Esophagus muscularis mucosa (tissue), 2 donors: ENCODE results near the gene KDM6A.

Source experiments
- EP300 ChIP-seq: sonication (generic); formaldehyde crosslinking; IDR thresholded peaks from one replicate; pipeline ENCODE4 v1.6.1; 2017; ENCODE audit warnings: antibody characterized with exemption
- POLR2A ChIP-seq: fragments of 450-650 bp; IDR thresholded peaks from one replicate; pipeline ENCODE4 v1.6.1; 2017; ENCODE audit warnings: antibody characterized with exemption, moderate library complexity, mild to moderate bottlenecking, low read depth

DNA sequence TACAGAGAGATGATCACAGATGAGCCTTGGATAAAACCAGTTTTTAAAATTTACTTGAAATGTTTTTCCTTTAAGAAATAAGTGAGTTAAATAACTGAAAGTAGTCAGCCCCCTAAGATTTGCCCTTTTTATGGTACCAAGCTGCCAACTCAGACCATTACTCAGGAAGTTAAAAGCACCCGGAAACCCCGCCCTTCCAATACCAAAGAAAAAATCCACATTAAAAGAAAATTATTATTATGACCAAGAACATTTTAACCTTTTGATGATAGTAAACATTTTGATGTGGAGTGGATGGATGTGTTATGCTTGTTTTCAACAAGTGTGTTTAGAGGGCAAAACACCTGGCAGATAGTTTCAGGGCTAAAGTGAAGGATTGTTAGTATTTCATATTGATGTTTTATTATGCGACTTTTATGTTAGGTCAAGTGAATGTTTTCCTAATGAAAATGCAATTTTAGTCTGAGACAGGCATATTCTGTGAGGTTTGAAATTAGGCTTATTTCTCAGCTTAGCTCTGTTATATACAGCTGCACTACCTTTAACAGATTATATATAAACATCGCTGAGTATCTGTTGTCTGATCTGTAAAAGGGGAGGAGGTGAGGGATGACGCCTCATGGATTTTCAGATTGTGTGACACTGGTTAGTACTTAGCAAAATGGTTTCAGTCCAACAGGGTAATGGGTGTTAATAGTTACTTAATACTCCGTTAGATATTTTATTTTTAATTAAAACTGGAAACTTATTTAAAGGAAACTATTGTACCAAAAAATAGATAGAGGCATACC is 89.0 kb downstream of the KDM6A start:
- TF ChIP-seq POLR2A (no peak), EP300 (no peak)
